ENCODE data around the gene SNRNP35. TPM values are rescaled to one million over a fixed set of nuclear protein-coding genes. Genes with fewer than 3 reads are reported as not detected.

The SNRNP35 gene
- total RNA-seq, 1 donor: 15.6 TPM

DNA sequence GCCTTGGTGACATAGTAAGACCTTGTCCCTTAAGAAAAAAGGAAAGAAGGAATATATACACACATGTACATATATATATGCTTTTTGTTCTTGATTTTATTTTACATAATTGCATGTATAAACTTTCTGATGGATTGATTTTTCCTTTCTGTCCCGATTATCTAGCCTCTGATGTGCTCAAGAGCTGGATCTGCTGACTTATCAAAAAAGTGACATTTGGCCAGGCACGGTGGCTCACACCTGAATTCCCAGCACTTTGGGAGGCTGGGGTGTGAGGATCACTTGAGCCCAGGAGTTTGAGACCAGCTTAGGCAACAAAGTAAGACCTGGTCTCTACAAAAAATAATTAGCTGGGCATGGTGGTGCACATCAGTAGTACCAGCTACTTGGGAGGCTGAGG is 12.0 kb downstream of the SNRNP35 start:
- Histone ChIP-seq H3K4me1 (ENCODE audit: insufficient read depth, low read length) (peaks cover 7% of the 10 kb centered on the region), H3K4me3 (ENCODE audit: insufficient read depth, low read length) (no peak overlapping the region), H3K27me3 (ENCODE audit: insufficient read depth, low read length) (no peaks in the 10 kb centered on the region), H3K79me2 (ENCODE audit: insufficient read depth, low read length) (peaks cover 36% of the 10 kb centered on the region), H2AFZ (ENCODE audit: low read length) (no peak overlapping the region), H3K4me2 (ENCODE audit: insufficient read depth, low read length) (no peak overlapping the region), H3K27ac (ENCODE audit: low read depth, low read length) (no peak overlapping the region), H4K20me1 (ENCODE audit: insufficient read depth, low read length) (peaks cover 15% of the 10 kb centered on the region), H3K36me3 (ENCODE audit: insufficient read depth, low read length) (peaks cover 37% of the 10 kb centered on the region), H3K9me3 (ENCODE audit: low read depth, low read length) (no peaks in the 10 kb centered on the region)
- DNase-seq (ENCODE audit: insufficient read length, low spot score, missing footprints): no peak
- TF ChIP-seq CTCF (IDR thresholded peaks at IDR 0.05; ENCODE audit: extremely low read depth, low read depth, low read length): no peak

DNA sequence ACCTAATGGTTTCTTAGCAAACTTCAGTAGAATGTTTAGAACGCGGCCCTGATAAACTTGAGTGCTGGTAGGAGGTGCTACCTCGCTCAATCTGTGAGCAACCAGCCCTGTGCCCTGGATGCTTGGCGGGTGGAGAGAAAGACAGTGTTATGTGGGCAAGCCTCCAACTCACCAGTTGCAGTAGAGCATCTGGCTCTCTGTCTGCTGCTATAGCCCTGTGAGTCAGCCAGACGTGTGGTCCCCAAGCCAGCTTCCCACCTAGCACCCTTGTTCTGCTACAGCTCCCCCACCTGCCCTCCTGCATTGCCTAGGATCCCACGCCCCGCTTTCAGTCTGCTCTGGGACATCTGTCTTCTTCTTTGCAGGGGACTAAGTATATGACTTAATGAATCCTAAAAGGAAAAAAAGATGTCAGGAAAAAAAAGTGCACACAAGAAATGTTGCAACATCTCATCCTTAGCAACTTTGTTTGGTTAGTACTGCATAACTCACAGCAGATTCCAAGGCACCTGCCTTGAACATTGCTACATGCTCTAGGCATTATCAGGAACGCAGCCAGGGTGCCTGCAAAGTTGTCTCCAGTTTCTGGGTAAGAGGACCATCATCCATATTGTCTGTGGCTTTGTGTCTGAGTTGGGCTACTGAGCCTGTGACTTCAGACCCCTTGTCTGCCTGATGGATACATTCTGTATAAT is 13.6 kb downstream of the SNRNP35 start:
- peak; percentile 93 for DNase-seq (ENCODE audit: insufficient read length, low spot score, missing footprints)
- peaks cover 25% of the 10 kb centered on the region for H3K79me2 ChIP-seq (ENCODE audit: insufficient read depth, low read length)
- TF ChIP-seq CTCF (IDR thresholded peaks at IDR 0.05; ENCODE audit: extremely low read depth, low read depth, low read length): no peak
- H4K20me1 ChIP-seq (ENCODE audit: insufficient read depth, low read length): peaks cover 9% of the 10 kb centered on the region
- H3K4me3 ChIP-seq (ENCODE audit: insufficient read depth, low read length): no peak overlapping the region
- H3K9me3 ChIP-seq (ENCODE audit: low read depth, low read length): no peaks in the 10 kb centered on the region
- H3K4me1 ChIP-seq (ENCODE audit: insufficient read depth, low read length): peaks cover 7% of the 10 kb centered on the region
- H3K27ac ChIP-seq (ENCODE audit: low read depth, low read length): peak overlapping the region; percentile 43
- peaks cover 30% of the 10 kb centered on the region for H3K36me3 ChIP-seq (ENCODE audit: insufficient read depth, low read length)
- H3K4me2 ChIP-seq (ENCODE audit: insufficient read depth, low read length): no peak overlapping the region
- H3K27me3 ChIP-seq (ENCODE audit: insufficient read depth, low read length): no peaks in the 10 kb centered on the region
- H2AFZ ChIP-seq (ENCODE audit: low read length): no peak overlapping the region

DNA sequence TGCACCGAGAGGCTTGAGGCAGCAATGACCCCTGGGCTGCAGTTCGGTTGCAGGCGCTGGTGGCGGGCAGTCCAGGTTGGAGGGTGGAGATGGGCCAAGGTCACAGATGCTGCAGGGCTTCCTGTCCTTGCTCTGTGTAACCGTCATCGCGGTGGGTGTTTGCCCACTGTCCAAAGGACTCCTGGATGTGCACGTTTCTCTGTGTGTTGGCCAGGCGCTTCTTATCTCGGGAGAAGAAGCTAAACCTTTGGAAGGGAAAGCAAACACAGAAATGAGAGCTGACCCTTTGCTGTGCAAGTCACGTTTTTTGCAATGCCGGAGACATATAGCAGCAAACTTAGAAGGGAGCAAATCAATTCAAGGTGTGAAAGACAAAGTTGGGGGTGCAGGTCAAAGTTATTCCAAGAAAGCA is 14.5 kb downstream of the SNRNP35 start:
- Histone ChIP-seq H4K20me1 (ENCODE audit: insufficient read depth, low read length) (peaks cover 9% of the 10 kb centered on the region), H3K4me3 (ENCODE audit: insufficient read depth, low read length) (no peak overlapping the region), H3K4me1 (ENCODE audit: insufficient read depth, low read length) (peaks cover 7% of the 10 kb centered on the region), H3K9me3 (ENCODE audit: low read depth, low read length) (no peaks in the 10 kb centered on the region), H3K36me3 (ENCODE audit: insufficient read depth, low read length) (peaks cover 32% of the 10 kb centered on the region), H2AFZ (ENCODE audit: low read length) (no peak overlapping the region), H3K27me3 (ENCODE audit: insufficient read depth, low read length) (no peaks in the 10 kb centered on the region), H3K79me2 (ENCODE audit: insufficient read depth, low read length) (peaks cover 22% of the 10 kb centered on the region), H3K27ac (ENCODE audit: low read depth, low read length) (no peak overlapping the region), H3K4me2 (ENCODE audit: insufficient read depth, low read length) (no peak overlapping the region)
- peak; percentile 10 for DNase-seq (ENCODE audit: insufficient read length, low spot score, missing footprints)
- TF ChIP-seq CTCF (IDR thresholded peaks at IDR 0.05; ENCODE audit: extremely low read depth, low read depth, low read length): no peak

- Histone ChIP-seq H4K20me1 (ENCODE audit: insufficient read depth, low read length) (peaks cover 9% of the 10 kb centered on the region), H3K4me3 (ENCODE audit: insufficient read depth, low read length) (no peak overlapping the region), H3K27ac (ENCODE audit: low read depth, low read length) (peak overlapping the region; percentile 4), H3K4me2 (ENCODE audit: insufficient read depth, low read length) (no peak overlapping the region), H2AFZ (ENCODE audit: low read length) (no peak overlapping the region), H3K4me1 (ENCODE audit: insufficient read depth, low read length) (peaks cover 25% of the 10 kb centered on the region), H3K27me3 (ENCODE audit: insufficient read depth, low read length) (no peaks in the 10 kb centered on the region), H3K36me3 (ENCODE audit: insufficient read depth, low read length) (peaks cover 36% of the 10 kb centered on the region), H3K79me2 (ENCODE audit: insufficient read depth, low read length) (peaks cover 14% of the 10 kb centered on the region), H3K9me3 (ENCODE audit: low read depth, low read length) (no peaks in the 10 kb centered on the region)
- no peak for TF ChIP-seq CTCF (IDR thresholded peaks at IDR 0.05; ENCODE audit: extremely low read depth, low read depth, low read length)
- DNase-seq (ENCODE audit: insufficient read length, low spot score, missing footprints): peak; percentile 30
Observed at GRCh38 chr12:123474485-123475245, 16.7 kb downstream of the SNRNP35 start.
